ENCODE measurements around the gene PTPRA.
"Not testable (repeated sequence)": the region's sequence is repeated elsewhere in the genome, so short reads cannot be mapped to it uniquely, and the experiment has no call there.

The PTPRA gene

DNA sequence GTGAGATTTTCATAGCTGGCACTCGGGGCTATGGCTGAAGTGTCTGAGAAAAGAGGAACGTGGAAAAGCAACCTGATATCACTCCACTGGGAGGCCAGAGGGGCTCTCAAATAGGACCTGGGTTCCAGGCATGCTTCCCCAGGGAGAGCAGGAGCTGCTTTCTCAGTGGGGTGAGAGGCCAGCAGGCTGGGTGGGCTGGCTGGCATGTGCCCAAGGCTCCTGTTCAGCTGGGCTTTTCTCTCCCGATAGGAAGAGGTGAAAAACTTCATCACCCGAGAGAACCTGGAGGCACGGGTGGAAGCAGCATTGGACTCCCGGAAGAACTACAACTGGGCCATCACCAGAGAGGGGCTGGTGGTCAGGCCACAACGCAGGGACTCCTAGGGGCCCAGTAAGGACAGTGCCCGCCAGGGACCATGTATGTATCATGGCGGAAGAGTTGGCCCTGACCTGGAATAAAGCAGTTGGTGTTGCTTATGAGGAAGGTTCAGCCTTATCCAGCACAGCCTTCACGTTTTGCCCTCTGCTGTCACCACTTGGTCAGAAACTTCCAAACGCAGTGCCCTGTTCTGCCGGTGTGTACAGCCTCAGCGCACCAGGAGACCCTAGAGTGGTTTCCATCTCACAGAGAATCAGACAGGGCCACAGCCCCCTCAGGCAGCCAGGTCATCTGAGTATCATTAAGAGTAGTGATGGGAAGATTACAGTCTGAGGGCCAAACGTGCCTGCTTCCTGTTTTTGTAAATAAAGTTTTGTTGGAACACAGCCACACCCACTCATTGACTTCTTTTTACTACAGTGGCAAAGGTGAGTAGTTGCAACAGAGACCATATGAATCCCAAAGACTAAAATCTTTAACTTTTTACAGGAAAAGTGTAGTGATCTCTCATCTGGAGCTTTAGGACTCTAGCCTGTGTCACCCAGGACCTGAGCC, 174.5 kb downstream of the PTPRA start:
- DNase-seq (ENCODE audit: insufficient read length, low spot score) (no peak), FAIRE-seq (no peak)
- TF ChIP-seq POLR2A (IDR thresholded peaks at IDR 0.05; ENCODE audit: low read depth, low read length) (no peak), PAX5 (IDR thresholded peaks at IDR 0.05; ENCODE audit: insufficient read depth, low read length, severe bottlenecking) (no peak), POU2F2 (IDR thresholded peaks at IDR 0.05; ENCODE audit: low read depth, low read length) (no peak), POLR2AphosphoS5 (IDR thresholded peaks at IDR 0.05; ENCODE audit: low read depth, low read length) (no peak), SPI1 (IDR thresholded peaks at IDR 0.05; ENCODE audit: low read depth, low read length) (no peak), TAF1 (IDR thresholded peaks at IDR 0.05; ENCODE audit: low read depth, low read length) (no peak)

GRCh38 chr20:3051385-3052019, 178.2 kb downstream of the PTPRA start:
- TF ChIP-seq POLR2A (IDR thresholded peaks at IDR 0.05; ENCODE audit: low read depth, low read length): no peak
- TF ChIP-seq POLR2AphosphoS5 (IDR thresholded peaks at IDR 0.05; ENCODE audit: low read depth, low read length): no peak
- TF ChIP-seq PAX5 (IDR thresholded peaks at IDR 0.05; ENCODE audit: insufficient read depth, low read length, severe bottlenecking): no peak
- TF ChIP-seq TAF1 (IDR thresholded peaks at IDR 0.05; ENCODE audit: low read depth, low read length): no peak
- no peak for TF ChIP-seq SPI1 (IDR thresholded peaks at IDR 0.05; ENCODE audit: low read depth, low read length)
- TF ChIP-seq POU2F2 (IDR thresholded peaks at IDR 0.05; ENCODE audit: low read depth, low read length): no peak
- DNase-seq (ENCODE audit: insufficient read length, low spot score) (no peak), FAIRE-seq (no peak)

GRCh38 chr20:3059489-3059888, 186.2 kb downstream of the PTPRA start:
- DNase-seq (ENCODE audit: insufficient read length, low spot score) (no peak), FAIRE-seq (no peak)
- TF ChIP-seq POLR2AphosphoS5 (IDR thresholded peaks at IDR 0.05; ENCODE audit: low read depth, low read length): no peak
- TF ChIP-seq POLR2A (IDR thresholded peaks at IDR 0.05; ENCODE audit: low read depth, low read length): no peak
- no peak for TF ChIP-seq POU2F2 (IDR thresholded peaks at IDR 0.05; ENCODE audit: low read depth, low read length)
- no peak for TF ChIP-seq TAF1 (IDR thresholded peaks at IDR 0.05; ENCODE audit: low read depth, low read length)
- no peak for TF ChIP-seq SPI1 (IDR thresholded peaks at IDR 0.05; ENCODE audit: low read depth, low read length)
- no peak for TF ChIP-seq PAX5 (IDR thresholded peaks at IDR 0.05; ENCODE audit: insufficient read depth, low read length, severe bottlenecking)

GRCh38 chr20:3064119-3064518, 190.8 kb downstream of the PTPRA start:
- peak; percentile 13 for FAIRE-seq
- not testable (repeated sequence) for DNase-seq (ENCODE audit: insufficient read length, low spot score)

- TF ChIP-seq POLR2AphosphoS5 (IDR thresholded peaks at IDR 0.05; ENCODE audit: low read depth, low read length) (no peak), POLR2A (IDR thresholded peaks at IDR 0.05; ENCODE audit: low read depth, low read length) (no peak), POU2F2 (IDR thresholded peaks at IDR 0.05; ENCODE audit: low read depth, low read length) (no peak), PAX5 (IDR thresholded peaks at IDR 0.05; ENCODE audit: insufficient read depth, low read length, severe bottlenecking) (peak; percentile 81), TAF1 (IDR thresholded peaks at IDR 0.05; ENCODE audit: low read depth, low read length) (no peak)
- FAIRE-seq (peak; percentile 59), DNase-seq (ENCODE audit: insufficient read length, low spot score) (no peak)
Observed at GRCh38 chr20:3067139-3068014, 194.1 kb downstream of the PTPRA start.

DNA sequence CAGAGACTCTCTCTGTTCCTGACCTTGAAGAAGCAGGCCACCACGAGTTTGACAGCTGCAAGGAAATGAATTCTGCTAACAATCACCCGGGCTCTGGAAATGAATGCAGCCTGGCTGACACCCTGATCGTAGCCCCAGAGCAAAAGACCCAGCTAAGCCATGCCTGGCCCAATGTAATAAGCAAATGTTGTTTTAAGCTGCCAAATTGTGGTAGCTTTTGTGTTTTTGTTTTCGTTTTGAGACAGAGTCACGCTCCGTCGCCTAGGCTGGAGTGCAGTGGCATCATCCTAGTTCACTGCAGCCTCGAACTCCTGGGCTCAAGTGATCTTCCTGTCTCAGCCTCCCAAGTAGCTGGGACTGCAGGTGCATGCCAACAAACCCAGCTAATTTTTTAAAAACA, 194.8 kb downstream of the PTPRA start:
- TF ChIP-seq SPI1 (IDR thresholded peaks at IDR 0.05; ENCODE audit: low read depth, low read length) (no peak), POLR2A (IDR thresholded peaks at IDR 0.05; ENCODE audit: low read depth, low read length) (no peak), POLR2AphosphoS5 (IDR thresholded peaks at IDR 0.05; ENCODE audit: low read depth, low read length) (no peak), PAX5 (IDR thresholded peaks at IDR 0.05; ENCODE audit: insufficient read depth, low read length, severe bottlenecking) (peak; percentile 91)
- no peak for DNase-seq (ENCODE audit: insufficient read length, low spot score)
- peak; percentile 13 for FAIRE-seq

DNA sequence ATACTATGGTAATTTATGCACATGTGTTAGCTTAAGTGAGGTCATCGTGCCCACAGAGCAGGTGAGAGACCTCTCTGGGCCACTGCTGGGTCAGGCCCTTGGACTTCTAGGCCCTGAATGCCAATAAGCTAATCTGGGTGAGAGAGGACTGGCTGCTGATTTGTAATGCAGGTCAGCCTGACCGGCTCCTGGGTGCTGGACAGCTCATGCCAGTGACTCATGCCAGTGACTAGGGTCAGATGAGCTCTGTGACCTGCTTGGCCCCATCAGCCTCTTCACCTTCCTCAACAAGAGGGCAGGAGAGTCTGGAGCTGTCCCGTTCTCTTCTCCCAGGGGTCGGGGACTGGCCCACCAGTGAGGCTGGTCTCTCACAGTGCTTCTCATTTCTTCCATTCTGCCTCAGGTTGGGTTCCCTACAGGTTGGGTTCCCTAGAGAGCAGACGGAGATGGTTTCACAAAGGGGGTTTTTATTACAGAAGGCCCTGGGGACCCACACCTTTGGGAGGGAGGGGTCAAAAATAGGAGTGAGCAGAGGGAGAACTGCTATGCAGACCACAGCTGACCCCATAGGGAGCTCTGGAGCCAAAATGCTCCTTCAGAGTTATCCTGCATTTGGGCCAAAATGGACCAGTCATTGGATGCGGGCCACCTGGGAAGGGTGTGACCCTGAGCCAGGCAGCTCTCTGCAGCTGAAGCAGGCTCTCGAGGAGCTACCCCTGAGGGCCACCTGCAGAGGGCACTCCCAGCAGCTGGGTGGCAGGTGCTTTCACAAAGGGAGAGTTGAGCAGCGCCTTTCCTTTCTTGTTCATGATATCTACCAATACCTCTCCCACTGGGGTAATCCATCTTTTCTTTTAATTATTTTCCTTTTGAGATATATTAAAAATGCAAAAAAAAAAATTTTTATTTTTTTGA, 196.0 kb downstream of the PTPRA start:
- TF ChIP-seq SPI1 (IDR thresholded peaks at IDR 0.05; ENCODE audit: low read depth, low read length) (no peak), TAF1 (IDR thresholded peaks at IDR 0.05; ENCODE audit: low read depth, low read length) (no peak), PAX5 (IDR thresholded peaks at IDR 0.05; ENCODE audit: insufficient read depth, low read length, severe bottlenecking) (no peak), POLR2A (IDR thresholded peaks at IDR 0.05; ENCODE audit: low read depth, low read length) (no peak), POLR2AphosphoS5 (IDR thresholded peaks at IDR 0.05; ENCODE audit: low read depth, low read length) (no peak), POU2F2 (IDR thresholded peaks at IDR 0.05; ENCODE audit: low read depth, low read length) (no peak)
- DNase-seq (ENCODE audit: insufficient read length, low spot score) (no peak), FAIRE-seq (no peak)

DNA sequence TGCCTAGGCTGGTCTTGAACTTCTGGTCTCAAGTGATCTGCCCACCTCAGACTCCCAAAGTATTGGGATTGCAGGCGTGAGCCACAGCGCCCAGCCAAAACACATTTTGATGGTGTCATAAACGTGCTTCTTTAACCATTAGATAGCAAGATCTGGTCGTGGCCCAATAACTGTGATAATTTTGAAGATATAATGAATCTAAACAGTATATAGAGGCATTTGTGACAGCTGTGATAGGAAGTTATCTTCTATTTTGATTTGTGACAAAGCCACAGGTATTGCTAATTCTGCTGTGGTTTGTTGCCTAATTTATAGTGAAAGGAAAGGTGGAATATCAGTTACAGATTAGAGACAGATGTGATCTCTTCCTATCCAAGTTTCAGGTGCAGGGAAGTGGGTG, 197.4 kb downstream of the PTPRA start:
- DNase-seq (ENCODE audit: insufficient read length, low spot score) (no peak), FAIRE-seq (no peak)
- TF ChIP-seq POU2F2 (IDR thresholded peaks at IDR 0.05; ENCODE audit: low read depth, low read length) (no peak), SPI1 (IDR thresholded peaks at IDR 0.05; ENCODE audit: low read depth, low read length) (no peak), POLR2A (IDR thresholded peaks at IDR 0.05; ENCODE audit: low read depth, low read length) (no peak), TAF1 (IDR thresholded peaks at IDR 0.05; ENCODE audit: low read depth, low read length) (no peak), POLR2AphosphoS5 (IDR thresholded peaks at IDR 0.05; ENCODE audit: low read depth, low read length) (no peak), PAX5 (IDR thresholded peaks at IDR 0.05; ENCODE audit: insufficient read depth, low read length, severe bottlenecking) (no peak)

Data from GM12891 (cell line).